GM23338 (cell line): ENCODE data around the gene ZNF346. TPM values are rescaled to one million over a fixed set of nuclear protein-coding genes. Genes with fewer than 3 reads are reported as not detected.

ENCODE experiments used
- ATAC-seq: fragments of 200-7000 bp; cut with Tn5 transposase; 3 replicates; pipeline ENCODE4 v1.9.1; 2020
- DNase-seq: peaks from one replicate; pipeline ENCODE4 v3.0.0-alpha.2; 2015; ENCODE audit warnings: low spot score
- H2AFZ ChIP-seq: fragments of 200-600 bp; sonication (generic); 2 replicates; pipeline ENCODE4 v1.8.0; 2016; ENCODE audit warnings: antibody characterized with exemption, mild to moderate bottlenecking, moderate library complexity
- H3F3A ChIP-seq: fragments of 200-600 bp; sonication (generic); replicated peaks from 2 replicates; pipeline ENCODE4 v1.8.0; 2017; ENCODE audit warnings: antibody characterized with exemption, mixed run types, low read depth
- H3K27ac ChIP-seq: fragments of 200-600 bp; sonication (generic); 2 replicates; pipeline ENCODE4 v1.6.1; 2016; ENCODE audit warnings: low read depth
- H3K27me3 ChIP-seq: fragments of 200-600 bp; sonication (generic); 2 replicates; pipeline ENCODE4 v1.8.0; 2016; ENCODE audit warnings: mild to moderate bottlenecking, mixed run types, moderate library complexity; ENCODE audit not compliant: insufficient read depth
- H3K36me3 ChIP-seq: fragments of 200-600 bp; sonication (generic); 2 replicates; pipeline ENCODE4 v1.8.0; 2016; ENCODE audit warnings: mild to moderate bottlenecking; ENCODE audit not compliant: insufficient read depth
- H3K4me1 ChIP-seq: fragments of 200-600 bp; sonication (generic); 2 replicates; pipeline ENCODE4 v1.8.0; 2016; ENCODE audit warnings: mild to moderate bottlenecking, moderate library complexity; ENCODE audit not compliant: insufficient read depth
- H3K4me2 ChIP-seq: fragments of 200-600 bp; sonication (generic); 2 replicates; pipeline ENCODE4 v1.7.1; 2017; ENCODE audit warnings: mixed run types
- H3K4me3 ChIP-seq: fragments of 200-600 bp; sonication (generic); 2 replicates; pipeline ENCODE4 v1.6.1; 2016; ENCODE audit warnings: mixed run types
- H3K79me2 ChIP-seq: fragments of 200-600 bp; sonication (generic); replicated peaks from 2 replicates; pipeline ENCODE4 v1.8.0; 2017; ENCODE audit warnings: mild to moderate bottlenecking; ENCODE audit not compliant: insufficient read depth
- H3K9me2 ChIP-seq: fragments of 200-600 bp; sonication (generic); 2 replicates; pipeline ENCODE4 v1.8.0; 2017; ENCODE audit not compliant: insufficient read depth
- H4K20me1 ChIP-seq: fragments of 200-600 bp; sonication (generic); replicated peaks from 2 replicates; pipeline ENCODE4 v1.8.0; 2017; ENCODE audit warnings: mild to moderate bottlenecking; ENCODE audit not compliant: insufficient read depth
- H3K27ac Mint-ChIP-seq: 2 replicates; pipeline ENCODE4 v1.8.0; 2020; ENCODE audit warnings: inconsistent platforms, mild to moderate bottlenecking, moderate library complexity, mixed read lengths
- H3K27me3 Mint-ChIP-seq: 3 replicates; pipeline ENCODE4 v1.8.0; 2022; ENCODE audit warnings: low read depth, mild to moderate bottlenecking, moderate library complexity, mixed read lengths, inconsistent platforms; ENCODE audit not compliant: insufficient read depth, poor library complexity
- H3K36me3 Mint-ChIP-seq: 3 replicates; pipeline ENCODE4 v1.8.0; 2021; ENCODE audit warnings: low read depth, mild to moderate bottlenecking, inconsistent platforms, moderate library complexity, mixed read lengths
- H3K4me1 Mint-ChIP-seq: 3 replicates; pipeline ENCODE4 v1.8.0; 2020; ENCODE audit warnings: mild to moderate bottlenecking, inconsistent platforms, mixed read lengths
- H3K4me3 Mint-ChIP-seq: 3 replicates; pipeline ENCODE4 v1.8.0; 2021; ENCODE audit warnings: moderate library complexity, mild to moderate bottlenecking, inconsistent platforms, mixed read lengths
- H3K9me3 Mint-ChIP-seq: 3 replicates; pipeline ENCODE4 v1.8.0; 2020; ENCODE audit warnings: moderate library complexity, mild to moderate bottlenecking, inconsistent platforms, mixed read lengths
- CREB1 ChIP-seq: fragments of 250-450 bp; sonication (Bioruptor Pico); IDR thresholded peaks from 2 replicates; pipeline ENCODE4 v1.5.0; 2020; ENCODE audit warnings: low read depth, mild to moderate bottlenecking, moderate library complexity
- EZH2 ChIP-seq: fragments of 200-600 bp; sonication (generic); IDR thresholded peaks from one replicate; pipeline ENCODE4 v1.8.0; 2017; ENCODE audit warnings: antibody characterized with exemption, mild to moderate bottlenecking, low read depth; ENCODE audit not compliant: unreplicated experiment
- JUNB ChIP-seq: IDR thresholded peaks from one replicate; pipeline ENCODE4 v1.6.1; 2016; ENCODE audit warnings: antibody characterized with exemption; ENCODE audit not compliant: unreplicated experiment
- NANOG ChIP-seq: IDR thresholded peaks from 2 replicates; pipeline ENCODE4 v1.6.1; 2016; ENCODE audit warnings: antibody characterized with exemption, borderline replicate concordance
- ZNF114 ChIP-seq: fragments of 250-450 bp; sonication (Bioruptor Pico); IDR thresholded peaks from 2 replicates; pipeline ENCODE4 v1.5.0; 2020; ENCODE audit warnings: mild to moderate bottlenecking, moderate library complexity
- ZNF331 ChIP-seq: fragments of 250-450 bp; sonication (Bioruptor Pico); IDR thresholded peaks from 2 replicates; pipeline ENCODE4 v1.5.0; 2020; ENCODE audit warnings: low read depth, mild to moderate bottlenecking, moderate library complexity
- polyA plus RNA-seq: library from polyadenylated mRNA; unstranded; fragments of >200 nt; fragmentation: Nextera tagmentation; extraction: Ambion mirVana; gene quantifications from 2 replicates; pipeline ENCODE4 v1.2.1, GENCODE V29; 2016
- total RNA-seq: library from RNA; depleted of rRNA; stranded (reverse); fragments of >200 nt; shearing (Covaris generic); gene quantifications from 2 replicates; pipeline ENCODE4 v1.2.3, GENCODE V29; 2014
- TF ChIP-seq, protein P1 (sequence below): IDR thresholded peaks from one replicate; pipeline ENCODE4 v1.6.1; 2018; ENCODE audit warnings: antibody characterized with exemption; ENCODE audit not compliant: unreplicated experiment
- TF ChIP-seq, protein P2 (sequence below): IDR thresholded peaks from 2 replicates; pipeline ENCODE4 v1.6.1; 2016; ENCODE audit warnings: antibody characterized with exemption
- TF ChIP-seq, protein P3 (sequence below): fragments of 250-450 bp; sonication (Bioruptor Pico); IDR thresholded peaks from 2 replicates; pipeline ENCODE4 v1.5.0; 2020; ENCODE audit warnings: mild to moderate bottlenecking, moderate library complexity

The ZNF346 gene
- total and polyA plus RNA-seq, 2 experiments from 2014 or later = 11.0 to 27.2 TPM

DNA sequence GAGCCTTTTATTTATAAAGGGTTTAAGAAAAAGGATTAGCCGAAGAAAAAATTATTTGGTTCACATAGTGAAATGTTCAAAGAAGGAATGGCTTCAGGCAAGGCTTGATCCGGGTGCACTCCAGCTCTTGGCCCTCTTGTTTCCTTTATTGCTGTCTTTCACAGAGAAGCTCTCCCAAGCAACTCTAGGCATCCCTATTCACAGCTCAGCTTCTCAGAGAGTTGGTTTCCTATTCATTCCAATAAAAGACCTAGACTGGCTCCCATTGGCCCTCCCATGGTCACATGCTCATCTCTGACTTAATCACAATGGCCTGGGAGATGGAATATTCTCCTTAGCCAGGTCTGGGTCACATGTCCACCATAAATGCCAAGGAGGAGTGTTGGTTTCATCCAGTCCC, 54.8 kb downstream of the ZNF346 start (continued):
- TF ChIP-seq CREB1 (CRISPR knock-in tag) (no peak), JUNB (no peak), ZNF331 (CRISPR knock-in tag) (no peak)
- TF ChIP-seq, protein P1, sequence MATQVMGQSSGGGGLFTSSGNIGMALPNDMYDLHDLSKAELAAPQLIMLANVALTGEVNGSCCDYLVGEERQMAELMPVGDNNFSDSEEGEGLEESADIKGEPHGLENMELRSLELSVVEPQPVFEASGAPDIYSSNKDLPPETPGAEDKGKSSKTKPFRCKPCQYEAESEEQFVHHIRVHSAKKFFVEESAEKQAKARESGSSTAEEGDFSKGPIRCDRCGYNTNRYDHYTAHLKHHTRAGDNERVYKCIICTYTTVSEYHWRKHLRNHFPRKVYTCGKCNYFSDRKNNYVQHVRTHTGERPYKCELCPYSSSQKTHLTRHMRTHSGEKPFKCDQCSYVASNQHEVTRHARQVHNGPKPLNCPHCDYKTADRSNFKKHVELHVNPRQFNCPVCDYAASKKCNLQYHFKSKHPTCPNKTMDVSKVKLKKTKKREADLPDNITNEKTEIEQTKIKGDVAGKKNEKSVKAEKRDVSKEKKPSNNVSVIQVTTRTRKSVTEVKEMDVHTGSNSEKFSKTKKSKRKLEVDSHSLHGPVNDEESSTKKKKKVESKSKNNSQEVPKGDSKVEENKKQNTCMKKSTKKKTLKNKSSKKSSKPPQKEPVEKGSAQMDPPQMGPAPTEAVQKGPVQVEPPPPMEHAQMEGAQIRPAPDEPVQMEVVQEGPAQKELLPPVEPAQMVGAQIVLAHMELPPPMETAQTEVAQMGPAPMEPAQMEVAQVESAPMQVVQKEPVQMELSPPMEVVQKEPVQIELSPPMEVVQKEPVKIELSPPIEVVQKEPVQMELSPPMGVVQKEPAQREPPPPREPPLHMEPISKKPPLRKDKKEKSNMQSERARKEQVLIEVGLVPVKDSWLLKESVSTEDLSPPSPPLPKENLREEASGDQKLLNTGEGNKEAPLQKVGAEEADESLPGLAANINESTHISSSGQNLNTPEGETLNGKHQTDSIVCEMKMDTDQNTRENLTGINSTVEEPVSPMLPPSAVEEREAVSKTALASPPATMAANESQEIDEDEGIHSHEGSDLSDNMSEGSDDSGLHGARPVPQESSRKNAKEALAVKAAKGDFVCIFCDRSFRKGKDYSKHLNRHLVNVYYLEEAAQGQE = no peak

DNA sequence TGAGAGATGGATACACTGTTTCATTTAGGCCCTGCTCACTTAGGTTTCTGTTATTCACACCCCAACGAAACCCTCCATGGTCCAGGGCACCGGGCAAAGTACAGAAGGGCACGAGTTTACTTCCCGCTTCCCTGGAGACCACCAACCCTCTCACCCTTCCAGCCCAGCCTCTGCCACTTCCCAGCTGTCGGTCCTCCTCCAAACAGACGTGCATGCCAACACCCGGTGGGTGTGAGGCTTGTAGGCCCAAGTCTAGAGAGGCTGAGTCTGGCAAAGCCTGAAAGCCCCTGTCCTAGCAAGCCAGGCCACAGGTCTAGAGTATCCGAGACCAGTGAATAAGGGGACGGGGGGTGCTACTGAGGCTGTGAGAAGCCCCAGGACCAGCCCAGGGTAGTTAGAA, 57.1 kb downstream of the ZNF346 start:
- Histone ChIP-seq H3K4me2 (no peak overlapping the region), H4K20me1 (no peaks in the 10 kb centered on the region), H3K27ac (no peak overlapping the region), H2AFZ (no peak overlapping the region), H3K27me3 (no peaks in the 10 kb centered on the region), H3K9me2 (no peaks in the 10 kb centered on the region), H3K4me3 (no peak overlapping the region), H3F3A (no peaks in the 10 kb centered on the region), H3K79me2 (no peaks in the 10 kb centered on the region), H3K36me3 (no peaks in the 10 kb centered on the region), H3K4me1 (peaks cover 5% of the 10 kb centered on the region; the same call in 1 of the 2 replicates)
- Mint-ChIP-seq H3K27ac (no peak overlapping the region), H3K4me1 (peaks cover 5% of the 10 kb centered on the region), H3K4me3 (no peak overlapping the region), H3K9me3 (no peaks in the 10 kb centered on the region), H3K27me3 (no peaks in the 10 kb centered on the region), H3K36me3 (no peaks in the 10 kb centered on the region; the same call in 2 of the 3 replicates)
- ATAC-seq = no peak
- no peak for TF ChIP-seq ZNF331 (CRISPR knock-in tag)
- TF ChIP-seq EZH2 = no peak
- DNase-seq = no peak

DNA sequence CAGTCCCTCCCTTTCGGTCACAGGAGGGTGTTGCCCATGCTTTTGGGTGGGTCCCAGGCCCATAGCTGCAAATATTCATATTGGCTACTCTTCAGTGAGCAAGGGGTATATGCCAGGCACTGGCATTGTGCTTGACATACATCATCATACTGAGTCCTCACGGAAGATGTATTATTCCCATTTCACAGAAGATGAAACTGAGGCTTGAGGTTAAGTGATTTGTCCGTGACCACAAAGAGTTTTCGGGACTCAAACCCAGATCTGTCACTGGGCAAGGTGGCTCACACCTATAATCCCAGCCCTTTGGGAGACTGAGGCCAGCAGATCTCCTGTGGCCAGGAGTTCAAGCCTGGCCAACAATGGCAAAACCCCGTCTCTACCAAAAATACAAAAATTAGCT, 57.8 kb downstream of the ZNF346 start:
- no peaks in the 10 kb centered on the region for H3K9me3 Mint-ChIP-seq
- no peak overlapping the region for H3K4me3 ChIP-seq

More for the DNA sequence above, 57.8 kb downstream of the ZNF346 start:
- Mint-ChIP-seq H3K36me3 (no peaks in the 10 kb centered on the region; the same call in 2 of the 3 replicates), H3K27me3 (no peaks in the 10 kb centered on the region), H3K4me1 (peaks cover 9% of the 10 kb centered on the region), H3K27ac (no peak overlapping the region), H3K4me3 (no peak overlapping the region)
- Histone ChIP-seq H3K27ac (no peak overlapping the region), H4K20me1 (no peaks in the 10 kb centered on the region), H3K79me2 (no peaks in the 10 kb centered on the region), H3K36me3 (no peaks in the 10 kb centered on the region), H3K4me2 (no peak overlapping the region), H3K9me2 (no peaks in the 10 kb centered on the region), H3F3A (peaks cover 6% of the 10 kb centered on the region), H3K27me3 (no peaks in the 10 kb centered on the region), H2AFZ (no peak overlapping the region), H3K4me1 (peaks cover 10% of the 10 kb centered on the region; the same call in 1 of the 2 replicates)
- no peak for DNase-seq
- no peak for ATAC-seq
- TF ChIP-seq ZNF114 = no peak
- no peak for TF ChIP-seq CREB1 (CRISPR knock-in tag)
- TF ChIP-seq, protein P2, sequence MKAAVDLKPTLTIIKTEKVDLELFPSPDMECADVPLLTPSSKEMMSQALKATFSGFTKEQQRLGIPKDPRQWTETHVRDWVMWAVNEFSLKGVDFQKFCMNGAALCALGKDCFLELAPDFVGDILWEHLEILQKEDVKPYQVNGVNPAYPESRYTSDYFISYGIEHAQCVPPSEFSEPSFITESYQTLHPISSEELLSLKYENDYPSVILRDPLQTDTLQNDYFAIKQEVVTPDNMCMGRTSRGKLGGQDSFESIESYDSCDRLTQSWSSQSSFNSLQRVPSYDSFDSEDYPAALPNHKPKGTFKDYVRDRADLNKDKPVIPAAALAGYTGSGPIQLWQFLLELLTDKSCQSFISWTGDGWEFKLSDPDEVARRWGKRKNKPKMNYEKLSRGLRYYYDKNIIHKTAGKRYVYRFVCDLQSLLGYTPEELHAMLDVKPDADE = no peak
- TF ChIP-seq, protein P3, sequence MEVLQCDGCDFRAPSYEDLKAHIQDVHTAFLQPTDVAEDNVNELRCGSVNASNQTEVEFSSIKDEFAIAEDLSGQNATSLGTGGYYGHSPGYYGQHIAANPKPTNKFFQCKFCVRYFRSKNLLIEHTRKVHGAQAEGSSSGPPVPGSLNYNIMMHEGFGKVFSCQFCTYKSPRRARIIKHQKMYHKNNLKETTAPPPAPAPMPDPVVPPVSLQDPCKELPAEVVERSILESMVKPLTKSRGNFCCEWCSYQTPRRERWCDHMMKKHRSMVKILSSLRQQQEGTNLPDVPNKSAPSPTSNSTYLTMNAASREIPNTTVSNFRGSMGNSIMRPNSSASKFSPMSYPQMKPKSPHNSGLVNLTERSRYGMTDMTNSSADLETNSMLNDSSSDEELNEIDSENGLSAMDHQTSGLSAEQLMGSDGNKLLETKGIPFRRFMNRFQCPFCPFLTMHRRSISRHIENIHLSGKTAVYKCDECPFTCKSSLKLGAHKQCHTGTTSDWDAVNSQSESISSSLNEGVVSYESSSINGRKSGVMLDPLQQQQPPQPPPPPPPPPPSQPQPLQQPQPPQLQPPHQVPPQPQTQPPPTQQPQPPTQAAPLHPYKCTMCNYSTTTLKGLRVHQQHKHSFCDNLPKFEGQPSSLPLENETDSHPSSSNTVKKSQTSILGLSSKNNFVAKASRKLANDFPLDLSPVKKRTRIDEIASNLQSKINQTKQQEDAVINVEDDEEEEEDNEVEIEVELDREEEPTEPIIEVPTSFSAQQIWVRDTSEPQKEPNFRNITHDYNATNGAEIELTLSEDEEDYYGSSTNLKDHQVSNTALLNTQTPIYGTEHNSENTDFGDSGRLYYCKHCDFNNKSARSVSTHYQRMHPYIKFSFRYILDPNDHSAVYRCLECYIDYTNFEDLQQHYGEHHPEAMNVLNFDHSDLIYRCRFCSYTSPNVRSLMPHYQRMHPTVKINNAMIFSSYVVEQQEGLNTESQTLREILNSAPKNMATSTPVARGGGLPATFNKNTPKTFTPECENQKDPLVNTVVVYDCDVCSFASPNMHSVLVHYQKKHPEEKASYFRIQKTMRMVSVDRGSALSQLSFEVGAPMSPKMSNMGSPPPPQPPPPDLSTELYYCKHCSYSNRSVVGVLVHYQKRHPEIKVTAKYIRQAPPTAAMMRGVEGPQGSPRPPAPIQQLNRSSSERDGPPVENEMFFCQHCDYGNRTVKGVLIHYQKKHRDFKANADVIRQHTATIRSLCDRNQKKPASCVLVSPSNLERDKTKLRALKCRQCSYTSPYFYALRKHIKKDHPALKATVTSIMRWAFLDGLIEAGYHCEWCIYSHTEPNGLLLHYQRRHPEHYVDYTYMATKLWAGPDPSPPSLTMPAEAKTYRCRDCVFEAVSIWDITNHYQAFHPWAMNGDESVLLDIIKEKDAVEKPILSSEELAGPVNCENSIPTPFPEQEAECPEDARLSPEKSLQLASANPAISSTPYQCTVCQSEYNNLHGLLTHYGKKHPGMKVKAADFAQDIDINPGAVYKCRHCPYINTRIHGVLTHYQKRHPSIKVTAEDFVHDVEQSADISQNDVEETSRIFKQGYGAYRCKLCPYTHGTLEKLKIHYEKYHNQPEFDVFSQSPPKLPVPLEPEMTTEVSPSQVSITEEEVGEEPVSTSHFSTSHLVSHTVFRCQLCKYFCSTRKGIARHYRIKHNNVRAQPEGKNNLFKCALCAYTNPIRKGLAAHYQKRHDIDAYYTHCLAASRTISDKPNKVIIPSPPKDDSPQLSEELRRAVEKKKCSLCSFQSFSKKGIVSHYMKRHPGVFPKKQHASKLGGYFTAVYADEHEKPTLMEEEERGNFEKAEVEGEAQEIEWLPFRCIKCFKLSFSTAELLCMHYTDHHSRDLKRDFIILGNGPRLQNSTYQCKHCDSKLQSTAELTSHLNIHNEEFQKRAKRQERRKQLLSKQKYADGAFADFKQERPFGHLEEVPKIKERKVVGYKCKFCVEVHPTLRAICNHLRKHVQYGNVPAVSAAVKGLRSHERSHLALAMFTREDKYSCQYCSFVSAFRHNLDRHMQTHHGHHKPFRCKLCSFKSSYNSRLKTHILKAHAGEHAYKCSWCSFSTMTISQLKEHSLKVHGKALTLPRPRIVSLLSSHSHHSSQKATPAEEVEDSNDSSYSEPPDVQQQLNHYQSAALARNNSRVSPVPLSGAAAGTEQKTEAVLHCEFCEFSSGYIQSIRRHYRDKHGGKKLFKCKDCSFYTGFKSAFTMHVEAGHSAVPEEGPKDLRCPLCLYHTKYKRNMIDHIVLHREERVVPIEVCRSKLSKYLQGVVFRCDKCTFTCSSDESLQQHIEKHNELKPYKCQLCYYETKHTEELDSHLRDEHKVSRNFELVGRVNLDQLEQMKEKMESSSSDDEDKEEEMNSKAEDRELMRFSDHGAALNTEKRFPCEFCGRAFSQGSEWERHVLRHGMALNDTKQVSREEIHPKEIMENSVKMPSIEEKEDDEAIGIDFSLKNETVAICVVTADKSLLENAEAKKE = no peak
- no peak for TF ChIP-seq NANOG
